GM18870 (cell line): ENCODE results near the gene CRK.

Experiments used
- ATAC-seq: cut with Tn5 transposase; IDR thresholded peaks from one replicate; pipeline ENCODE4 v1.9.1; 2021; ENCODE audit warnings: moderate library complexity; ENCODE audit not compliant: unreplicated experiment

The CRK gene

GRCh38 chr17:1455797-1456599 lies at the start of gene CRK:
Gene CRK, minus strand, starts transcription at chr17:1456232. Its CDS starts 115 bp downstream, at chr17:1456117.
- peak; percentile 44 for ATAC-seq

GRCh38 chr17:1505586-1505985 lies 49.6 kb upstream of the CRK start:
- ATAC-seq: no peak

- ATAC-seq: no peak
Measured at GRCh38 chr17:1504866-1505265, 48.8 kb upstream of the CRK start.

GRCh38 chr17:1503699-1504098 lies 47.7 kb upstream of the CRK start:
- no peak for ATAC-seq

GRCh38 chr17:1498869-1499268 lies 42.8 kb upstream of the CRK start:
- no peak for ATAC-seq

- ATAC-seq: no peak
Measured at GRCh38 chr17:1498233-1498632, 42.2 kb upstream of the CRK start.

- ATAC-seq: no peak
Measured at GRCh38 chr17:1497831-1498230, 41.8 kb upstream of the CRK start.

GRCh38 chr17:1496869-1497268 lies 40.8 kb upstream of the CRK start:
- no peak for ATAC-seq

GRCh38 chr17:1495265-1495989 lies 39.4 kb upstream of the CRK start:
- ATAC-seq: no peak

- ATAC-seq: no peak
Measured at GRCh38 chr17:1494736-1495253, 38.8 kb upstream of the CRK start.

- ATAC-seq: no peak
Measured at GRCh38 chr17:1494203-1494602, 38.2 kb upstream of the CRK start.

- ATAC-seq: no peak
Measured at GRCh38 chr17:1493291-1493980, 37.4 kb upstream of the CRK start.

- no peak for ATAC-seq
Measured at GRCh38 chr17:1492249-1493206, 36.5 kb upstream of the CRK start, which contains the start of gene MYO1C. Gene MYO1C, minus strand, starts transcription at chr17:1492686. Its CDS starts 199 bp downstream, at chr17:1492487.

- ATAC-seq: no peak
Measured at GRCh38 chr17:1491443-1492248, 35.6 kb upstream of the CRK start.

GRCh38 chr17:1490643-1491442 lies 34.8 kb upstream of the CRK start:
- ATAC-seq: no peak

- no peak for ATAC-seq
Measured at GRCh38 chr17:1488826-1489270, 32.8 kb upstream of the CRK start.

GRCh38 chr17:1487939-1488825 lies 32.1 kb upstream of the CRK start:
- no peak for ATAC-seq
